GM19324 (cell line): ENCODE results near the gene TEKTIP1.
"Not testable (repeated sequence)": the region's sequence is repeated elsewhere in the genome, so short reads cannot be mapped to it uniquely, and the experiment has no call there.

Experiments used
- ATAC-seq: cut with Tn5 transposase; IDR thresholded peaks from one replicate; pipeline ENCODE4 v1.9.1; 2021; ENCODE audit warnings: mild to moderate bottlenecking, moderate library complexity; ENCODE audit not compliant: unreplicated experiment, low FRiP score

The TEKTIP1 gene

GRCh38 chr19:3507371-3508120 is 31.4 kb upstream of the TEKTIP1 start:
- no peak for ATAC-seq

DNA sequence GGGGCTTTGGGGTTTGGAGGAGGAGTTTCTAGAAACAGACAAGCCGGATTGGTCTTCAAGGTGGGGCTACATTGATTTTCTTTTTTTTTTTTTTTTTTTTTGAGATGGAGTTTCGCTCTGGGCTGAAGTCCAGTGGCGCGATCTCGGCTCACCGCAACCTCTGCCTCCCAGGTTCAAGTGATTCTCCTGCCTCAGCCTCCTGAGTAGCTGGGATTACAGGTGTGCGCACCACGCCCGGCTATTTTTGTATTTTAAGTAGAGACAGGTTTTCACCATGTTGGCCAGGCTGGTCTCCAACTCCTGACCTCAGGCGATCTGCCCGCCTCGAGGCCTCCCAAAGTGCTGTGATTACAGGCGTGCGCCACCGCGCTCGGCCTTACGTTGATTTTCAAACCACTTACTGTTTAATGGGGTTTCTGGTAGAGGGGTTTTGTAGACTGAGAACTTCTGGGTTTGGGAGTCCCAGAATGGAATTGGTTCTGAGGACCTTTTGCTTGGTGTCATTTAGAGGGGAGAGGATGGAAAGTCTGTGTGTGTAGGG is 30.8 kb upstream of the TEKTIP1 start:
- not testable (repeated sequence) for ATAC-seq

GRCh38 chr19:3508771-3509535 is 30.0 kb upstream of the TEKTIP1 start:
- no peak for ATAC-seq

DNA sequence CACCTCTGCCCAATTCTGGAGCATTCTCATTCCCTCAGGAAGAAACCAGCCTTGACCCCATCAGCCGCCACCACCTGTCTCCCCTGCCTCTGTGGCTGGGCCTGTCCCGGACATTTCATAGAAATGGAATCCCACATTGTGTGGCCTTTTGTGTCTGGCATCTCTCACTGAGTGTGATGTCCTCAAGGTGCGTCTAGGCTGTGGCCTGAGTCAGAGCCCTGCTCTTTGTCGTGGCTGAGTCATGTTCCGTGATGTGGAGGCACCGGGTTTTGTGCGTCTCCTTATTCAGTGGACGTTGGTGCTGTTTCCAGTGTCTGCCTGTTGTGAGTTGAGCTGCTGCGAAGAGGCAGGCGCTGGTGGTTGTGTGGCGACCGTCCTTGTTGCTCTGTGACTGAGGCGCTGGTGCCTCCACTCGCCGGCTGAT is 29.4 kb upstream of the TEKTIP1 start:
- no peak for ATAC-seq

DNA sequence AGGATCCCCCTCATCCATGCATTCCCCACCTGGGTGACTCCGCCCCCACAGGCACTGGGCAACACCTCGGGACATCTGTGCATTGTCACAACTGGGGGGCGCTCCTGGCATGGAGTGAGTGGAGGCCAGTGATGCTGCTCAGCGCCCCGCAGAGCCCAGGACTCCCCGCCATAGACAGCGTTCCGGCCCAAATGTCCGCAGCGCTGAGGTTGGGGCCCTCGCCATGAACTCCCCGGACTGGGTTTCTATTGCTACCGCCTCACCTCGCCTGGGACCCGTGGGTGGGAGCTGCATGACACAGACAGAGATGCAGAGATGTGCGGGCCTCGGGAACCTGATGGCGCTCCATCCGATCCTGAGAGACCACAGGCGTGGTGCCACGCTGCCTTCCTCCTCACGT is 28.2 kb upstream of the TEKTIP1 start:
- no peak for ATAC-seq

GRCh38 chr19:3511506-3512251 is 27.3 kb upstream of the TEKTIP1 start:
- ATAC-seq: no peak

GRCh38 chr19:3512562-3513228 is 26.3 kb upstream of the TEKTIP1 start:
- no peak for ATAC-seq

DNA sequence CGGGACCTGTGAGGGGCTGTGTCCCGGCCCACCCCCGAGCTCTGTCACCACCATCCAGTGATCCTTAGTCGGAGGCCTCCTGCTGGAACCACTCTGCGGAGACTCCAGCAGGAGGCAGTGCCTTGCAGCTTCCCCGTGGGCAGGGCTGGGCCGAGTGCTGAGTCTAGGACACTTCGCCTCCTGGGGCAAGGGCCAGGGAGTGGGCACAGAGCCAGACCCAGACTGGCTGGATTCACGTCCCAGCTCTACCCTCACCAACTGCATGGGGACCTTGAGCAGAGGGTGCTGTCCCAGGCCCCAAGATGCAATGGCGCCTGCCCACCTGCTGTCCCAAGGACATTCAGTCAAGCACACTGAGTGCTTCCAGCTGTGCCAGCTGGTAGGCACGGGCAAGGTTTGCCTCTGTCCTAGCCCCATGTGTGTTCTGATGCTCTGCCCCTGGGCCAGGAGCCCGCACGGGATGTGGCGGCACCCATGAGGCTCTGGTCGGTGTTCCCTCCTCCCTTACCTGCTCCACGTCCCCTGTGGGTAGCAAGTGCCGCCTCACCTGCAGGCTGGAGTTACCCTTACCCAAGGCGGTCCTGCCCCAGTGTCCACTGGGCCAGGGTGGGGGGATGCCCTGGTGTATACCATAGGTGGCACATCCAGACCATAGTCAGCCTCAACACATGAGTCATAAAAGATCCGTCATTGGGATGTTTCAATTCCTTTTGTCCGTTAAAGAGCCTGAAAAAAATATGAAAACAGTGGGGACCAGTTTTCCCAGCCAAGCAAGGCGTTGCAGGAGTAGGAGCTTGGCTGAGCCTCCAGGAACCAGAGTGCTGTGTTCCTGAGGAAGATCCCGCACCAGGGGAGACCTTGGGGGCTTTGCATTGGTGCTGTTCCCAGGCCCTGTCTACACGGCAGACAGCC is 25.5 kb upstream of the TEKTIP1 start:
- ATAC-seq: no peak

GRCh38 chr19:3514930-3515329 is 24.0 kb upstream of the TEKTIP1 start:
- no peak for ATAC-seq

GRCh38 chr19:3515891-3516422 is 23.0 kb upstream of the TEKTIP1 start:
- ATAC-seq: no peak

- ATAC-seq: no peak
Measured at GRCh38 chr19:3516675-3517207, 22.2 kb upstream of the TEKTIP1 start.

- ATAC-seq: no peak
Measured at GRCh38 chr19:3517638-3518037, 21.3 kb upstream of the TEKTIP1 start.

DNA sequence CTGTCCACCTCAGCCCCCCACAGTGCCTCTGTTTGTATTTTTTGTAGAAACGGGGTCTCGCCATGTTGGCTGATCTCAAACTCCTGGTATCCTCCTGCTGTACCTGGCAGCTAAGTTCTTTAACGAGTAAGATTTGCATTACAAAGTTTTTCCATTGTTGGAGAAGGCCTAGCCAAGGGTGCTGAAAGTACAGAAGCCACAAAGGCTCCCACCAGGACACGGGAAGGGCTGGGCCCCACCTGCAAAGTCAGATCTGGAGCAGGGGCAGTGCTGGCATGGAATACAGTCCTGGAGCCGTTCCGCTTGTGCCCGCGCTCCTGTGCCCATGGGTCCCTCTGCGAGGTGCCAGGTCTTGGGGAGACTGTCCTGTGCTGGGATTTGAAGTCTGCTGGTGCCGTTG is 20.7 kb upstream of the TEKTIP1 start:
- ATAC-seq: no peak

DNA sequence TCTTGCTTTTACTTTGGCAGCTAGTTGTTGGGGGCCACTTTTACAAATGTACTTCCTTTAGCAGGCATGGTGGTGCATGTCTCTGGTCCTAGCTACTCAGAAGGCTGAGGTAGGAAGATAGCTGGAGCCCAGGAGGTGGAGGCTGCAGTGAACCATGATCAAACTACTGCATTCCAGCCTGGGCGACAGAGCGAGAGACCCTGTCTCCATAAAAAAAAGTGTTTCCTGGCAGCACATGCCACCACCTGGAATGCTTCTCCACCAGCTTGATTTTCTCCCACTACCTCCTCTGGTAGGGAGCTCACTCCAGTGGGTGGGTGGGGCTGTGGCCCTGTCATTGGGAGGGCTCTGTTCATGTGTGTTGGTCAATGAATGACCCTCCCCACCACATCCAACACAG is 20.3 kb upstream of the TEKTIP1 start:
- ATAC-seq: no peak

GRCh38 chr19:3519126-3519525 is 19.8 kb upstream of the TEKTIP1 start:
- ATAC-seq: no peak

DNA sequence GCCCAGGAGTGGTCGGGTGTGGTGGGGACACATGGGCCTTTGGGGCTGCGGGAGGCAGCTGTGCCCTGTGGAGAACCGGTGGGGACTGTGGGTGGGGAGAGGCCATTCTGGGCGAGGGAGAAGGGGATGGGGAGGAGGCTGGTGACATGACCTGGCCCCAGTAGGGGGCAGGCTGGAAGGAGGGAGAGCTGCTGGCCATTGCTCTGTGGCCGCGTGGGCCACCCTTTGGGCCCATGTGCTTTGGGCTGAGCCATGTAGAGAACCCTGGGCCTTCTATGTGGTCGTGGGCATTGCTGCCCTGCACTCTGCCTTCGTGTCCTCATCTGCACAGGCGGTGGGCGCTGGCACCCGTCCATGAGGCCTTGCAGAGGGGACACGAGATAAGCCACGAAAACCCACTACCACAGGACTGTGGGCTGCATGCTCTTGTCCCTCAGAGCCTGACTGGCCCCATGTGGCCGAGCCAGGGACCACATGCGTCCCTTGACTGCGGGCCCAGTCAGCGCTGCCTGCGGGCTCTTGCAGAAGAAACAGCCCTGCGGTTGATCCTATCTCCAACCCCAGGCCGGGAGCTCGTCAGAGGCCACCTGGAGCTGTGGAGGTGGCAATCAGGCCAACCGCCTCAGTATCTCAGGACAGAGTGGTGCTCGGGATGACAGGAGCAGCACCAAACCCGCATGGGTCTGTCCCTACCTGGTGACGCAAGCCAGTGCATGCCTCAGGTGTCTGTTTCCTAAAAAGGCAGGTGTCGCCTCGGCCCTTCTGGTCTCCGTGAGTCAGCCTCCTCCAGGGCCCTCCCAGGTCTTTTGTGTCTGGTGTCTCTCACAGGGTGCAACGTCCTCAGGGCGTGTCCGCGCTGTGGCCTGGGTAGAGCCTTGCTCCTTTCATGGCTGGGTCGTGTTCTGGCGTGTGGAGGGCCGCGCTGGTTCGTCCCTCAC is 18.5 kb upstream of the TEKTIP1 start:
- no peak for ATAC-seq

DNA sequence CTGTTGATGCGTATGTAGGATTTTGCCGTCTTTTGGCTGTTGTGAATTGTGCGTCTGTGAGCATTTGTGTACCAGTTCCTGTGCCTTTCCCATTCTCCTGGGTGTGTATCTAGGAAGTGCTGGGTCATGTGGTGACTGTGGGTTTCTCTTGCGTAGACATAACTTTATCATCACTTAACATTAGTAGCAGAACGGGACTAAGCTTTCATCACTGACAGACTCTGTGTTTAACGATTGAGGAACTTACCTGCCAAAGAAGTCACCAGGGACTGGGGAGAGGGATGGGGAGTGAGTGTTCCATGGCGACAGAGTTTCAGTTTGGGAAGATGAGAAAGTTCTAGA is 17.9 kb upstream of the TEKTIP1 start:
- ATAC-seq: no peak
